ENCODE data around the gene SLAIN1. TPM values are rescaled to one million over a fixed set of nuclear protein-coding genes. Genes with fewer than 3 reads are reported as not detected.

Gene SLAIN1
- total and polyA plus RNA-seq, 2 of the 13 experiments (the other 11 are each of a cell fraction or from before 2014, with no cell fraction given): 1.2 to 4.5 TPM

GRCh38 chr13:77650409-77650808 lies 47.1 kb upstream of the SLAIN1 start:
- H3K36me3 ChIP-seq (replicated peaks in 1 of 2; ENCODE audit: control insufficient read depth in 1 of 2, insufficient read depth in 2 of 2, low read length in 2 of 2): no peaks in the 10 kb centered on the region
- no peak for ATAC-seq
- H4K20me1 ChIP-seq (ENCODE audit: insufficient read depth, low read length): no peaks in the 10 kb centered on the region
- in situ Hi-C loops (cut with HindIII; ENCODE audit: extremely low pct_ligation_motif_present, low pct_unique_long_range_greater_than_20kb): no loop called here
- DNase-seq (ENCODE audit: low spot score): no peak
- H3K9me3 ChIP-seq (ENCODE audit: low read length): no peaks in the 10 kb centered on the region; the same call in none of the 2 replicates
- POLR2A ChIA-PET: no interaction called here
- H3K9ac ChIP-seq (ENCODE audit: insufficient read depth, low read depth, low read length): no peak overlapping the region
- no peaks in the 10 kb centered on the region for H3K4me1 ChIP-seq (ENCODE audit: insufficient read depth, low read length)
- H3K79me2 ChIP-seq (ENCODE audit: insufficient read depth, low read length): no peaks in the 10 kb centered on the region
- no TSS peak for BruUV-seq (replicated peaks)
- FAIRE-seq: no peak
- TF ChIP-seq ZNF570 (CRISPR knock-in tag; IDR thresholded peaks at IDR 0.05; ENCODE audit: borderline replicate concordance): no peak
- no peak for TF ChIP-seq MBD4 (IDR thresholded peaks at IDR 0.05; ENCODE audit: borderline replicate concordance, low read length)
- no peak for TF ChIP-seq GPBP1L1 (CRISPR knock-in tag; IDR thresholded peaks at IDR 0.05)
- TF ChIP-seq GTF2F1 (IDR thresholded peaks at IDR 0.05; ENCODE audit: low read length): no peak
- TF ChIP-seq ZNF367 (CRISPR knock-in tag; IDR thresholded peaks at IDR 0.05; ENCODE audit: borderline replicate concordance): no peak
- no peak for TF ChIP-seq NFE2L1 (CRISPR knock-in tag; IDR thresholded peaks at IDR 0.05; ENCODE audit: borderline replicate concordance)
- no peak for TF ChIP-seq SKI (IDR thresholded peaks at IDR 0.05; ENCODE audit: partially characterized antibody)
- TF ChIP-seq TFAP4 (IDR thresholded peaks at IDR 0.05; ENCODE audit: borderline replicate concordance, low read depth): no peak
- TF ChIP-seq ZZZ3 (CRISPR knock-in tag; IDR thresholded peaks at IDR 0.05; ENCODE audit: borderline replicate concordance): no peak
- TF ChIP-seq ZFX (CRISPR knock-in tag; IDR thresholded peaks at IDR 0.05; ENCODE audit: low read depth): no peak
- TF ChIP-seq TEAD3 (CRISPR knock-in tag; optimal IDR thresholded peaks at IDR 0.05; ENCODE audit: borderline replicate concordance): no peak
- TF ChIP-seq REPIN1 (CRISPR knock-in tag; IDR thresholded peaks at IDR 0.05; ENCODE audit: borderline replicate concordance, low read depth): no peak
- no peak for TF ChIP-seq CBX5 (CRISPR knock-in tag; IDR thresholded peaks at IDR 0.05; ENCODE audit: borderline replicate concordance)
- no peak for TF ChIP-seq AGO1 (IDR thresholded peaks at IDR 0.05; ENCODE audit: low read depth, low read length, poor library complexity, severe bottlenecking)
- no peak for TF ChIP-seq WIZ (CRISPR knock-in tag; IDR thresholded peaks at IDR 0.05)
- no peak for TF ChIP-seq ZNF772 (CRISPR knock-in tag; IDR thresholded peaks at IDR 0.05)
- H3K4me2 ChIP-seq (ENCODE audit: low read depth, low read length): no peak overlapping the region
- no peak overlapping the region for H3K4me3 ChIP-seq (replicated peaks in 1 of 3; ENCODE audit: insufficient read depth in 1 of 3, low read depth in 2 of 3, low read length in 3 of 3)
- intact Hi-C loops (cut with micrococcal nuclease; ENCODE audit: unreplicated experiment): no loop called here
- no peaks in the 10 kb centered on the region for H3K27me3 ChIP-seq (ENCODE audit: control insufficient read depth in 1 of 2, insufficient read depth in 2 of 2, low read length in 2 of 2)
- H3K27ac ChIP-seq (ENCODE audit: extremely low read length, insufficient read depth, low read length): no peak overlapping the region
- CTCF ChIA-PET (ENCODE audit: low intra/inter-chr PET ratio, low total read pairs): no interaction called here
- H2AFZ ChIP-seq (ENCODE audit: low read length): no peak overlapping the region

All from HepG2 (cell line).